Measurements from ENCODE around the gene ENAH. TPM values are rescaled to one million over a fixed set of nuclear protein-coding genes. Genes with fewer than 3 reads are reported as not detected.

ENAH gene
- total RNA-seq, 1 experiment from 2014 or later = 420 TPM

DNA sequence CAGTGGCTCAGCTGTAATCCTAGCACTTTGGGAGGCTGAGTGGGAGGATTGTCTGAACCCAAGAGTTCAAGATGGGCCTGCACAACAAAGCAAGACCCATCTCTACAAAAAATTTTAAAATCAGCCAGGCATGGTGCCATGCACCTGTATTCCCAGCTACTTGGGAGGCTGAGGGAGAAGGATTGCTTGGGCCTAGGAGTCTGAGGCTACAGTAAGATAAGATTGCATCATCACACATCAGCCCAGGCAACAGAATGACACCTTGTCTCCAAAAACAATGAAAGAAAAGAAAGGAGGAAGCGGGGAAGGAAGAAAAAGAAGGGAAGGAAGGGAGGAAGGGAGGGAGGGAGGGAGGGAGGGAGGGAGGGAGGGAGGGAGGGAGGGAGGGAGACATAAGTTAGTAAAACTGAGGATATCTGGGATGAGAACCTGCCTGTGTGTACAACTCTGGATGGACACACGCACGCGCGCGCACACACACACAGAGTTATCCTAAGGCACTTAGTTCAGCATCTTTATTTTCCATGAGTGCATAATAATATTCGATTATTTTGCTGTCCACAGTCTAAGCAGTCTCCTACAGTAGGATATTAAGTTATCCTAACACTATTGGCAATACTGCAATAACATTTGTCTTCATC is 132.2 kb downstream of the ENAH start:
- intact Hi-C loops (cut with micrococcal nuclease) = no loop called here
- Mint-ChIP-seq H3K9me3 (ENCODE audit: unreplicated experiment) (no peaks in the 10 kb centered on the region), H3K4me3 (ENCODE audit: unreplicated experiment) (no peak overlapping the region), H3K27ac (ENCODE audit: low read depth, unreplicated experiment) (no peak overlapping the region), H3K4me1 (ENCODE audit: insufficient read depth, unreplicated experiment) (peaks cover 5% of the 10 kb centered on the region), H3K27me3 (ENCODE audit: insufficient read depth, unreplicated experiment) (no peaks in the 10 kb centered on the region), H3K36me3 (ENCODE audit: insufficient read depth, unreplicated experiment) (peaks cover 19% of the 10 kb centered on the region)
- POLR2A ChIA-PET = interaction anchor here (0.6 to 4.8 kb wide), 3 partner anchors 9 to 318 kb away, joined by 5 to 71 read pairs (median 5); no protein-coding TSS in a partner anchor
- TF ChIP-seq, protein P1, sequence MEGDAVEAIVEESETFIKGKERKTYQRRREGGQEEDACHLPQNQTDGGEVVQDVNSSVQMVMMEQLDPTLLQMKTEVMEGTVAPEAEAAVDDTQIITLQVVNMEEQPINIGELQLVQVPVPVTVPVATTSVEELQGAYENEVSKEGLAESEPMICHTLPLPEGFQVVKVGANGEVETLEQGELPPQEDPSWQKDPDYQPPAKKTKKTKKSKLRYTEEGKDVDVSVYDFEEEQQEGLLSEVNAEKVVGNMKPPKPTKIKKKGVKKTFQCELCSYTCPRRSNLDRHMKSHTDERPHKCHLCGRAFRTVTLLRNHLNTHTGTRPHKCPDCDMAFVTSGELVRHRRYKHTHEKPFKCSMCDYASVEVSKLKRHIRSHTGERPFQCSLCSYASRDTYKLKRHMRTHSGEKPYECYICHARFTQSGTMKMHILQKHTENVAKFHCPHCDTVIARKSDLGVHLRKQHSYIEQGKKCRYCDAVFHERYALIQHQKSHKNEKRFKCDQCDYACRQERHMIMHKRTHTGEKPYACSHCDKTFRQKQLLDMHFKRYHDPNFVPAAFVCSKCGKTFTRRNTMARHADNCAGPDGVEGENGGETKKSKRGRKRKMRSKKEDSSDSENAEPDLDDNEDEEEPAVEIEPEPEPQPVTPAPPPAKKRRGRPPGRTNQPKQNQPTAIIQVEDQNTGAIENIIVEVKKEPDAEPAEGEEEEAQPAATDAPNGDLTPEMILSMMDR (IDR thresholded peaks at IDR 0.05; ENCODE audit: unreplicated experiment) = no peak
- CTCF ChIA-PET = interaction anchor here (0.7 to 1.4 kb wide), 2 partner anchors 40 to 42 kb away, joined by 3 to 4 read pairs; no protein-coding TSS in a partner anchor
- DNase-seq (ENCODE audit: unreplicated experiment) = no peak
- BruUV-seq (replicated peaks) = no TSS peak

DNA sequence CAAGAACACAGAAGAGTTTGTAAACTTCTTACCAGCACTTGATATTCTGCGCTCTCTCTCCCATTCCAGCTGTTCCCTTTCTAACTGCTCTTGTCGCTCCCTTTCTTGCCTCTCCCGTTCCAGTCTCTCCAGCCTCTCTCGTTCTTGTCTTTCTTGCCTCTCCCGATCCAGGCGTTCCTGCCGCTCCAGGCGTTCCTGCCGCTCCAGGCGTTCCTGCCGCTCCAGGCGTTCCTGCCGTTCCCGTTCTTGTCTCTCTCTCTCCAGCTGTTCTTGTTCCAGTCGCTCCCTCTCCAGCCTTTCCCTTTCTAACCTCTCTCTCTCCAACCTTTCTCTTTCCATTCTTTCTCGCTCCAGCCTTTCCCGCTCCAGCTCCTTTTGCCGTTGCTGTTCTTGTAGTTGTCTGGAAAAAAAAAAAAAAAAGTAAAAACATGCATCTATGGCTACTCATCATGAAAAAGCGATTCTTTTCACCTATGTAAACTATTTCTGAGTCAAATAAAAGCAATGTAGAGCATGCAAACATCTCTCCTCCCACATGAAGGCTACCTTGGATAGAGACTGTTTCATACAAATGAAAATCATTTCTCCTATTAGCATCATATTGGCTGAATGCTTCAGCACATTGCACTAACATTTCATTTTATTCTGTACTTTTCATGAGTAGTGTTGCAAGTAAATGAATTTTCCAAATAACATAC is 133.6 kb downstream of the ENAH start:
- Mint-ChIP-seq H3K27me3 (ENCODE audit: insufficient read depth, unreplicated experiment) (no peaks in the 10 kb centered on the region), H3K27ac (ENCODE audit: low read depth, unreplicated experiment) (peak overlapping the region; percentile 7), H3K4me3 (ENCODE audit: unreplicated experiment) (no peak overlapping the region), H3K36me3 (ENCODE audit: insufficient read depth, unreplicated experiment) (peaks cover 19% of the 10 kb centered on the region), H3K9me3 (ENCODE audit: unreplicated experiment) (no peaks in the 10 kb centered on the region), H3K4me1 (ENCODE audit: insufficient read depth, unreplicated experiment) (peaks cover 5% of the 10 kb centered on the region)
- TSS peak; percentile 45 for BruUV-seq (replicated peaks)
- DNase-seq (ENCODE audit: unreplicated experiment) = no peak
- ChIA-PET CTCF (interaction anchor here (0.6 to 1.4 kb wide), 4 partner anchors 12 to 446 kb away, joined by 3 to 4 read pairs (median 3); no protein-coding TSS in a partner anchor), POLR2A (interaction anchor here (0.6 to 3.1 kb wide), 6 partner anchors 8 to 875 kb away, joined by 3 to 22 read pairs (median 4); partner anchors contain the start of gene SRP9)
- intact Hi-C loops (cut with micrococcal nuclease) = no loop called here
- TF ChIP-seq, protein P1 (IDR thresholded peaks at IDR 0.05; ENCODE audit: unreplicated experiment) = no peak

DNA sequence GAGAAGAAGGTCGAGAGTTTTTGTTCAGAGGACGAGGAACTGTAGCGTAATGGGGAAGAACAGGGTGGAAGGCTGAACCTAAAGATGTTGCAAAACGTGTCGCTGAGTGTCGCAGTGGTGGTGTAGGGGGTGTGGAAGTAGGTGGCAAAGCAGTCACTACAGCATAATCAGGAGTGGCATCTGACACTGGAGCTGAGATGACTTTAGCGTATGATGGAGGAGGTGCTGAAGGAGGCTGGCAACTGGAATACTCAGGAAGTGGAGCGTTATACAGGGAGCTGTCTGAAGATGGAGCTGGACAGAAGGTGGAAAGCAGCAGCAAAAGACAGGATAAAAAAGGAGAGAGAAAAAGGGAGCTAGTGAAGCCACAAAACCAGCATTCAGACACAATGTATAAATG is 135.2 kb downstream of the ENAH start:
- H3K4me1 Mint-ChIP-seq (ENCODE audit: insufficient read depth, unreplicated experiment) = peaks cover 5% of the 10 kb centered on the region
- ChIA-PET POLR2A (interaction anchor here (0.6 to 3.1 kb wide), 11 partner anchors 9 to 260 kb away, joined by 3 to 22 read pairs (median 4); partner anchors contain the start of genes ENAH and SRP9), CTCF (interaction anchor here (0.6 to 2.3 kb wide), 9 partner anchors 8 to 699 kb away, joined by 3 to 15 read pairs (median 3); no protein-coding TSS in a partner anchor)
- H3K36me3 Mint-ChIP-seq (ENCODE audit: insufficient read depth, unreplicated experiment) = peaks cover 29% of the 10 kb centered on the region
- TF ChIP-seq, protein P1 (IDR thresholded peaks at IDR 0.05; ENCODE audit: unreplicated experiment) = no peak
- no TSS peak for BruUV-seq (replicated peaks)
- no peaks in the 10 kb centered on the region for H3K27me3 Mint-ChIP-seq (ENCODE audit: insufficient read depth, unreplicated experiment)
- no peak overlapping the region for H3K4me3 Mint-ChIP-seq (ENCODE audit: unreplicated experiment)
- no peaks in the 10 kb centered on the region for H3K9me3 Mint-ChIP-seq (ENCODE audit: unreplicated experiment)
- DNase-seq (ENCODE audit: unreplicated experiment) = no peak
- no peak overlapping the region for H3K27ac Mint-ChIP-seq (ENCODE audit: low read depth, unreplicated experiment)
- intact Hi-C loops (cut with micrococcal nuclease) = no loop called here

DNA sequence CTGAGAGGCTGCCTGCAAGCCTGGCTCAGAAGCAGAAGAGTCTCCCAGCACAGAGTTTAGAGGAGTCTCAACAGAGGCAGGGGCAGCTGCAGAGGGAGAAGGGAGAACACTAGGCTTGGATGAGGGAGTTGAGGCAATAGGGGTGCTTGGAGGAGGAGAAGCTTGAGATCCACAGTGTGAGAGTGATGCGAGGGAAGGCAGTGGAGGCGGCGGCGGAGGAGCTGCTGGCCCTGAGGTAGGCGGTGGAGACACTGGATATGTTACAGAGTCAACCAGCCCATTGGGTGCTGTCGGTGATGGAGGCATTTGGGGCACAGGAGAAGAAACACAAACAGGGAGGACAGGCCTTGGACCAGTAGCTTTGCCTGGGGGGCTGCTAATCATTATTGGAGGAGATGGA is 135.7 kb downstream of the ENAH start:
- POLR2A ChIA-PET = interaction anchor here (0.7 to 3.1 kb wide), 9 partner anchors 8 to 261 kb away, joined by 3 to 22 read pairs (median 4); partner anchors contain the start of genes ENAH and SRP9
- Mint-ChIP-seq H3K9me3 (ENCODE audit: unreplicated experiment) (no peaks in the 10 kb centered on the region), H3K27me3 (ENCODE audit: insufficient read depth, unreplicated experiment) (no peaks in the 10 kb centered on the region), H3K4me3 (ENCODE audit: unreplicated experiment) (no peak overlapping the region), H3K4me1 (ENCODE audit: insufficient read depth, unreplicated experiment) (peaks cover 5% of the 10 kb centered on the region), H3K36me3 (ENCODE audit: insufficient read depth, unreplicated experiment) (peaks cover 33% of the 10 kb centered on the region), H3K27ac (ENCODE audit: low read depth, unreplicated experiment) (no peak overlapping the region)
- intact Hi-C loops (cut with micrococcal nuclease) = no loop called here
- no TSS peak for BruUV-seq (replicated peaks)
- CTCF ChIA-PET = interaction anchor here (0.6 to 2.3 kb wide), 5 partner anchors 9 to 699 kb away, joined by 3 to 15 read pairs (median 3); no protein-coding TSS in a partner anchor
- DNase-seq (ENCODE audit: unreplicated experiment) = no peak
- TF ChIP-seq, protein P1 (IDR thresholded peaks at IDR 0.05; ENCODE audit: unreplicated experiment) = no peak

Data from MCF 10A (cell line).